HTR-8/SVneo (cell line): ENCODE results near the gene EXOC6.

Source experiments
- DNase-seq: peaks from one replicate; pipeline ENCODE4 v3.0.0; 2011; ENCODE audit warnings: low spot score, mixed read lengths; ENCODE audit not compliant: insufficient read length
- FAIRE-seq: peaks from 2 replicates; lab custom pipeline; 2011; peaks lifted over from hg19 to GRCh38; lab: Jason Lieb, UNC

The EXOC6 gene

DNA sequence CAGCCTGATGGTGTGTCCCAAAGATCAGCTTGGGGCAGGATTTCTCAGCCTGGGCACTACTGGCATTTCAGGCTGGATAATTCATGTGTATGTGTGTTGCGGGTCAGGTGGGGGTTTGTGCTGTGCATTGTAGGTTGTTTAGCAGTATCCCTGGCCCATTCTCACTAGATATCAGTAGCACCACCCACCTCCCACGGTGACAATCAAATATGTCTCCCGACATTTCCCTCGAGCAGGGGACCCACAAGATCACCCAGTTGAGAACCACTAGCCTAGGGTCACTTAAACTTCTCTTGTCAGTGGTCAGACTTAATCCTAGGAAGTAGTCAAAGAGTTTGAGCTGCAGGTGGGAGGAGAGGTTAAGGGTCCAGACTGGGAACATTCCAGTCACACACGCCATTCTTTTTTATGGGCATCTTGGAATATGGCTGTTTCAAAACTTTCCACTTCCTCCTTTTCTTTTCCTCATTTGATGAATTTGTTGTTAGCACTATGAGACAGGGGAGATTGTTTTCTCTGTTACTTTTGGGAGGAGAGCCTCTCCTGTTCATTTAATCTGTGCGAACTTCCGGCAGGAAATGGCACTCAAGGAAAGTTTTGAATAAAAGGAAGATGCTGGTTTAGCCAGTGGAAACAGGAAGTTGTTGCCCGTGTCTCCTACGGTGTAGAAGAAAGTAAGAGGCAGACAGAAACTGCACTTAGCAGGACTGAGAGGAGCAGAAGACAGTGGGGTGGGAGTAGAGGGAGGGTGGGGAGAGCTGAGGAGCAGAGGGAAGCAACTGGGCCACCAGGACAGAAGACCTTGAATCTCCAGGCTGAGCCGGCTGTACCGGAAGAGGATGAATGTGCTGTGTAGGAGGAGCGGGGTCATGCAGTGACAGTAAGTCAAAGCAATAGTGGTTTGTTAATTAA is 17.6 kb upstream of the EXOC6 start:
- DNase-seq (no peak), FAIRE-seq (no peak)

- DNase-seq (no peak), FAIRE-seq (no peak)
These were observed 16.2 kb upstream of the EXOC6 start for GRCh38 chr10:92832121-92832520.

GRCh38 chr10:92832998-92833650 is 15.2 kb upstream of the EXOC6 start:
- DNase-seq, result no peak
- no peak for FAIRE-seq

DNA sequence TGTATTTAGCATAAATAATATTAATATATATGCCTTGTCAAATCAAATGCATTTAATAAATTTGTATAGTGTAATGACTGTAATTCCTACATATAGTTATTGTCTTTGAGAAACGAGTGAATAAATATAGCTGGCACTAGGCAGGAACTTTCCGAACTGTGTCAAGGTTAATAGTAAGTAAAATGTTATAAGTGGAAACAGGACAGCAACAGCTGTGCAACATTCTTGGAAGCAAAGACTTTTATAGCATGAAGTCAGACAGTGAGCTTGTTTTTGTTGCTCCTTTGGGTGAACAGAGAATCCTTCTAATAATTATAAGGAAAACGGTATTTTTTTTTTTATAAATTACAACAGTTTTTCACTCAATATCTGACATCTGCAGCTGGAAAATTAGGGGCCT is 14.0 kb upstream of the EXOC6 start:
- FAIRE-seq (no peak), DNase-seq (no peak)

GRCh38 chr10:92834986-92835385 is 13.3 kb upstream of the EXOC6 start:
- FAIRE-seq (no peak), DNase-seq (no peak)

- DNase-seq, result no peak
- FAIRE-seq, result no peak
These were observed 10.9 kb upstream of the EXOC6 start for GRCh38 chr10:92837456-92837855.

DNA sequence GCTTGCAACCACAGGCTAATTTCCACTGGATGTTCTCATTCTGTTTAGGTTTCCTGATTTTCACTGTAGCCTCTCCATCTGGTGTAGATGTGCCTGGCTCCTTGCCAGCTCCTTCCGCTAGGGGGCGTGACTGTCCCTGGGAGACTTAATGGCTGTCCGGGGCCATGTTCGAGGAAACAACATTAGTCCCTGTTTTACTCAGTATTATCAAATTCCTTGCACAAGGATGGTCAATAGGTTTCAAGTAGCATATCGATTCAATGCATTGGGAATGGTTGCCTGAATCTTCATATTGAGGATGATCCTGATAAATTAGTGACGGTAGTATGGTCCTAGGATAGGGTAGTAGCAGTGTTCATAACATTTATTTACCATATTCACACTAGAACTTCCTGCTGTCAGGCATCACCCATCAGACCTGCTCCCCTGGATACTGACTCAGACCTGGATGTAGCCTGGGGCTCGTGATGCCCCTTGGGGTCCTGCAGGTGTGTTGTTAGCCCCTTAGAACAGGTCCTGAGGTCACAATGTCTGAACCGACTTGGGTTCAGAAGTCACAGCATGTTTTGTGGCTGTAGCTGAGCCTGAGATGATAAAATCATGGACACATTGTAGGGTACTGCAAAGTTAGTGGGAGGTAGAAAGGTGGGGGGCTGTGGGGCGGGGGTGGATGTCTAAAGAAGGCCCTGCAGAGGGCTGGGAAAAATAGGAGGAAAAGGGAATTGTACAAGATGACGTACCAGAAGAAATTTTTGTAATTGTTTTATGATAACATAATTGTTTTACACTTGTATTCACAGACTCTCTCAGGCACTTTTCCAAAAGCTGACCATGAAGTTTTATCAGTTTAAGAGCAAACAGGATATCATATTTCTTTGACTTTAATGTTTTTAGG is 8.9 kb upstream of the EXOC6 start:
- DNase-seq (no peak), FAIRE-seq (peak; percentile 33)

DNA sequence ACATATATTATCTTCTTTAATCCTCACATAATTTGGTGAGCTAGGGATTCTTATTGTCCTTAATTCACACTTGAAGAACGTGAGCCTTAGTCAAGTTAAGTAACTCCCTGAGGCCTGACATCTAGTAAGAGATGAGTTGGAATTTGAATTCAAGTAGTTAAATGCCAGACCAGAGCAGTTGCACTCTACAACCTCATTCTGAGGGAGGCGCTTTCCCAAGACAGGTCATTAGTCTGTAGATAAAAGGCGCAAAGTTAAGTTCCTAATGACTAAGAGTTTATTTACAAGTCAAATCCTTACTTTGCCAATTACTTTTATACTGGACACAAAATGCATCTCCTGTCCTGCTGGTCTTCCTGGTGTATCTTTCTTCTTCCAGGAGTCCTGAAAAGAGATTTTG is 3.6 kb upstream of the EXOC6 start:
- no peak for DNase-seq
- FAIRE-seq, result no peak

DNA sequence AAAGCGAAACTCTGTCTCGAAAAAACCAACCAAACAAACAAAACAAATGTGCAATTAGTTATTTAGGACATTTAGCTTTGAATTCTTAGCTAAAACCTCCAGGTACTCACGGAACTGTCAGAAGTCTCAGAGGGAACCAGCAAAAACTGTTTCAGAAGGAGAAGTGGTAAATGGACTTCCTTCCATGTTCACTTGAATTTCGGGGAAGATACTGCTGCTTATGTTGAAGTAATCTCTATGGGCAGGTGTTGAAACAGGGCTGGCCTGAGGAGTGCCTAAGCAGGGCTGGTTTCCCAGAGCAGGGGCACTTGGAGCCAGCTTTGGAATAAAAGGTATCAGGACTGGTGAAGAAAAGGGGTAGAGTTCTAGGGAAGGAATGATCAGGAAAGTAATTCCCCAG is 2.4 kb upstream of the EXOC6 start:
- DNase-seq (no peak), FAIRE-seq (no peak)

- DNase-seq (no peak), FAIRE-seq (no peak)
These were observed 2.0 kb upstream of the EXOC6 start for GRCh38 chr10:92846344-92846743.

GRCh38 chr10:92846854-92847201 is 1.5 kb upstream of the EXOC6 start:
- FAIRE-seq, result no peak

DNA sequence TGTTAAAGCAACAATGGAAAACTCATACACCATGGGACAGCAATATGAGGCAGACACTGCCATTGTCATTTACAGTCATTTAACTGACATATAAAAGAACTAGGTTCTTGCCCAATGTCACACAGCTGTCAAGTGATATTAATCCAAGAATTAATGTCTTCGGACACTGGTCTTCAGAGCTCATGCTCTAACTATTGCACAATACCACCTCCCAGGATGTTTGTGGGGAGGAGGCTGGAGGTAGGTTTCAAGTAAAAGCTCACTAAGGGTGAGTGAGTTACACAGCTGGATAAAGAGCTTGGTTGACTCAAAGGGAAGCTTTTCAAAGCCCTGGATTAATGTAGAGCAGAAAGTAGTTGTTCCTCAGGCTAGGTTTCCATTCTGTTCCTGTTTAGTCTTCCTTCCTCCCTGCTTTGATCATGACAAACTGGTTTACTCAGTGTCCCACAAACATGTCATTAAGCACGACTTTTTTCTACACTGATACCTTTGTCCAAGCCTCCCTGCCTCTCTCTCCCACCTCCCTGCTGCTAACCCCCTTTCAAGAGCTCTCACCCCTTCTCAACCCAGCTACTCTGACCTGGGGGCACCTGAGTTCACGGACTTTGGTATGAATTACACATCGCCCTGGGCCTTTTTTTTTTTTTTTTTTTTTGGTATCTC is 987 bp upstream of the EXOC6 start:
- DNase-seq (peak; percentile 13), FAIRE-seq (no peak)

More at GRCh38 chr10:92846854-92847201, 1.5 kb upstream of the EXOC6 start:
- DNase-seq, result no peak

- no peak for DNase-seq
- FAIRE-seq, result no peak
These were observed 281 bp upstream of the EXOC6 start for GRCh38 chr10:92848037-92848440.

DNA sequence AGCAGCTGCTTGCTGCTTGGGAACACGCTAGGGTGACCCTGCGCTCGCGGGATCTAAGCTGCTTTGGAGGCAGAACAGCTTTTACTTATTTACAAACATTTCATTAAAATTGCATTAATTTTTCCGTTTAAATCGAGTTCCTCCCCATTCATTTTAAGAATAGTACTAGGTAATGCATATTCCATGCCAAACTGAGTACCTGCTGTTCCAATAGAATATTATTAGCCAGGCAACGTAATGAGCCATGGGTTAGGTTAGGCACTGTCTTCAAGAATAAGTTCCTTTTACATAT is 860 bp downstream of the EXOC6 start:
- FAIRE-seq, result no peak

DNA sequence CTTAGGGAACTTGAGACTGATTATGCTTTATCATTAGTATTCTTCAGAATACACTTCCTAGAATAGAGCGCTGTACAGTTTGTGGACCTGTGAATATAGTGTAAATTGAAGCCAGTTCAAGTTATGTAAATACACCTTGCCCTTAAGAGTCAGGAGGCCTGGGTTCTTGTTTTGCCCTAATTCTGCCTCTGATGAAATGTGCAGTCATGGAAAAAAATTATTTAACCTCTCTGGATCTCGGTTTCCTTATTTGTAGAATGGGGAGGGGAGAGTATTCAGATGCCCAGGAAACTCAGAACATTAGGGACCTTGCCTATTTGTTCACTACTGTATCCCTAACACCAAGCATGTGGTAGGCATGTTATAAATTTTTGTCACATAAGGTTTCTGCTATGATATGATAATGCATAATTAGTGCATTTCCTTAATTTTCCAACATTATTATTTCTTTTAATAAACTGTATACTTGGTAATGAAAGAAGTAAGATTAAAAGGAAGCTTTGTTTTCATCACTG is 1.3 kb downstream of the EXOC6 start:
- FAIRE-seq, result no peak

More for the DNA sequence above, 860 bp downstream of the EXOC6 start:
- no peak for DNase-seq

GRCh38 chr10:92850185-92850584 is 1.9 kb downstream of the EXOC6 start:
- no peak for FAIRE-seq
- DNase-seq, result no peak

More for the DNA sequence above, 1.3 kb downstream of the EXOC6 start:
- DNase-seq, result no peak

DNA sequence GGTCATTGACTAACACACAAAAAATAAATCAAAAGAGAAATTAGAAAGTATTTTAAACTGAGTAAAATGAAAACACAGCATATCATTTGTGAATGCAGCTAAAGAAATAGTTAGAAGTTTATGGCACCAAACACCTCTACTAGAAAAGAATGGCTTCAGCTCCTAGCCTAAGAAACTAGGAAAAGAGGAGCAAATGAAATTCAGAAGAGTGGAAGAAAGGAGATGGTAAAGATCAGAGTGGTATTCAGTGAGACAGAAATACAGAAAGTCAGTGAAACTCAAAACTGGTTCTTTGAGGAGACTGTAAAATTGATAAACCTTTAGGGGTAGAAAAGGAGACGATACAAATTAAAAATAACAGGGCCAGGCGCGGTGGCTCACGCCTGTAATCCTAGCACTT is 2.7 kb downstream of the EXOC6 start:
- FAIRE-seq, result no peak

DNA sequence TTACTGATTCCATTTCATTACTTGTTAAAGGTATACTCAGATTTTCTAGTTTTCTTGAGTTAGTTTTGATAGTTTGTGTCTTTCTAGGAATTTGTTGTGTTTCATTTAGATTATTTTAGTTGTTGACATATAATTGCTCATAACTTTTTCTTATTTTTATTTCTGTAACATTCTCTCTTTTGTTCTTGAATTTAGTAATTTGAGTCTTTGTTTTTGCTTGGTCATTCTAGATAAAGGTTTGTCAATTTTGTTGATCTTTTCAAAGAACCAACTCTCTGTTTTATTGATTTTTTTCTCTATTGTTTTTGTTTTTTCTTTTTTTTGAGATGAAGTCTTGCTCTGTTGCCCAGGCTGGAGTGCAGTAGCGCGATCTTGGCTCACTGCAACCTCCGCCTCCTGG is 7.2 kb downstream of the EXOC6 start:
- DNase-seq (no peak), FAIRE-seq (no peak)

More for the DNA sequence above, 2.7 kb downstream of the EXOC6 start:
- no peak for DNase-seq

- FAIRE-seq (no peak), DNase-seq (no peak)
These were observed 9.7 kb downstream of the EXOC6 start for GRCh38 chr10:92857904-92858514.

- DNase-seq (no peak), FAIRE-seq (no peak)
These were observed 18.9 kb downstream of the EXOC6 start for GRCh38 chr10:92867235-92867634.
